Stimulated activated CD4-positive, alpha-beta T cell treated with anti-CD3 and anti-CD28 coated beads, Interleukin-1b, Interleukin-23, amount 100 ng/mL, for 24 hours (primary cell): ENCODE measurements around the gene RIPPLY2.
"Not testable (repeated sequence)": the region's sequence is repeated elsewhere in the genome, so short reads cannot be mapped to it uniquely, and the experiment has no call there.

ENCODE experiments used
- DNase-seq, 4 experiments: peaks; one replicate each; pipeline ENCODE4 v3.0.0-alpha.2; 2020; ENCODE audit warnings: low read depth in 4 of 4, low spot score in 1 of 4

RIPPLY2 gene

GRCh38 chr6:83897094-83897493 lies 43.9 kb downstream of the RIPPLY2 start:
- DNase-seq = not testable (repeated sequence)

GRCh38 chr6:83901624-83902023 lies 48.5 kb downstream of the RIPPLY2 start:
- DNase-seq = no peak

DNA sequence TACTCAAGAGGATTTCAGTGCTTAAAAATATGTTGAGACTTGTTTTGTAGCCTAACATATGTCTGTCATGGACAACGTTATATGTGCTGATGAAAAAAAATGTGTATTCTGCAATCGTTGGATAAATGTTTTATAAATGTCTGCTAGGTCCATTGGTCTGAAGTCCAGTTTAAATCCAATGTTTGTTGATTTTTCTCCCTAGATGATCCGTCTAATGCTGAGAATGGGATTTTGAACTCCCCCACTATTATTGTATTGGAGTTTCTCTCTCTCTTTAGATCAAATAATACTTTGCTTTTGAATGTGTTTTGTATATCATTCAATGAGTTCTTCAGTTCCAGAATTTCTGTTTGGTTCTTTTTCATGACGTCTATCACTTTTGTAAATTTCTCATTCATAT lies 51.2 kb downstream of the RIPPLY2 start:
- DNase-seq = no peak

GRCh38 chr6:83905648-83906047 lies 52.5 kb downstream of the RIPPLY2 start:
- no peak for DNase-seq
